WI38 (cell line): ENCODE results near the gene TBC1D20.

ENCODE experiments used
- H3K4me3 ChIP-seq: 2 replicates; pipeline ENCODE4 v1.5.1; 2011; ENCODE audit warnings: low read depth, mild to moderate bottlenecking, control low read depth, low read length
- CTCF ChIP-seq: IDR thresholded peaks from 2 replicates; pipeline ENCODE4 v1.5.1; 2012; ENCODE audit warnings: low read depth, mild to moderate bottlenecking, control low read depth, low read length

The TBC1D20 gene

GRCh38 chr20:420721-421574, 41.4 kb downstream of the TBC1D20 start:
- no peak overlapping the region for H3K4me3 ChIP-seq

GRCh38 chr20:420166-420620, 42.1 kb downstream of the TBC1D20 start:
- TF ChIP-seq CTCF: no peak
- no peak overlapping the region for H3K4me3 ChIP-seq

More at GRCh38 chr20:420721-421574, 41.4 kb downstream of the TBC1D20 start:
- TF ChIP-seq CTCF: no peak

GRCh38 chr20:419556-420165, 42.7 kb downstream of the TBC1D20 start:
- no peak for TF ChIP-seq CTCF
- H3K4me3 ChIP-seq: no peak overlapping the region

- TF ChIP-seq CTCF: no peak
- no peak overlapping the region for H3K4me3 ChIP-seq
Observed at GRCh38 chr20:418858-419365, 43.4 kb downstream of the TBC1D20 start.

GRCh38 chr20:417801-418342, 44.5 kb downstream of the TBC1D20 start:
- H3K4me3 ChIP-seq: no peak overlapping the region
- TF ChIP-seq CTCF: no peak

GRCh38 chr20:416950-417800, 45.2 kb downstream of the TBC1D20 start:
- no peak overlapping the region for H3K4me3 ChIP-seq
- no peak for TF ChIP-seq CTCF
